Small intestine (tissue), 7 donors: ENCODE results near the gene C1S. TPM values are rescaled to one million over a fixed set of nuclear protein-coding genes. Genes with fewer than 3 reads are reported as not detected.

ENCODE experiments used
- DNase-seq, 2 donors: peaks; one replicate each; pipeline versions ENCODE4 v3.0.0 to v3.0.0-alpha.2; 2013
- FAIRE-seq: peaks from 2 replicates; lab custom pipeline; 2012; peaks lifted over from hg19 to GRCh38; lab: Jason Lieb, UNC
- H3K27ac ChIP-seq, 3 donors: one replicate each; pipeline ENCODE4 v1.5.1; 2013; ENCODE audit warnings: low read length in 2 of 3, mild to moderate bottlenecking in 2 of 3, control low read depth in 1 of 3, inconsistent platforms in 1 of 3, low read depth in 1 of 3, moderate library complexity in 1 of 3
- H3K27me3 ChIP-seq, 3 donors: one replicate each; pipeline ENCODE4 v1.6.1; 2013; ENCODE audit warnings: low read length in 3 of 3, inconsistent platforms in 1 of 3; ENCODE audit not compliant: control insufficient read depth in 3 of 3, insufficient read depth in 3 of 3
- H3K36me3 ChIP-seq, 3 donors: one replicate each; pipeline ENCODE4 v1.6.1; 2013; ENCODE audit warnings: low read length in 3 of 3, inconsistent platforms in 1 of 3, low read depth in 1 of 3, mild to moderate bottlenecking in 1 of 3, moderate library complexity in 1 of 3; ENCODE audit not compliant: control insufficient read depth in 3 of 3, insufficient read depth in 2 of 3
- H3K4me1 ChIP-seq, 3 donors: one replicate each; pipeline ENCODE4 v1.6.1; 2013; ENCODE audit warnings: low read length in 2 of 3, inconsistent platforms in 1 of 3, low read depth in 1 of 3, mild to moderate bottlenecking in 1 of 3, moderate library complexity in 1 of 3; ENCODE audit not compliant: control insufficient read depth in 3 of 3, insufficient read depth in 2 of 3
- H3K4me3 ChIP-seq, 3 donors: one replicate each; pipeline ENCODE4 v1.5.1; 2013; ENCODE audit warnings: low read length in 3 of 3, control low read depth in 1 of 3, inconsistent platforms in 1 of 3, low read depth in 1 of 3, mild to moderate bottlenecking in 1 of 3, moderate library complexity in 1 of 3
- H3K9me3 ChIP-seq, 2 donors: one replicate each; pipeline ENCODE4 v1.6.1; 2013; ENCODE audit warnings: low read depth in 1 of 2, low read length in 1 of 2; ENCODE audit not compliant: control insufficient read depth in 2 of 2, insufficient read depth in 1 of 2
- WGBS, 3 donors: extraction: QIAGEN DNeasy Blood & Tissue Kit; methylation state at CpG; one replicate each; pipeline ENCODE4 v1.1.7; 2013; 5-methylcytosine and 5-hydroxymethylcytosine counted together
- polyA plus RNA-seq, 4 donors: library from polyadenylated mRNA; stranded (reverse) in 3 of 4; unstranded in 1 of 4; fragments of 200-250 nt in 3 of 4; fragments of 120-200 nt in 1 of 4; gene quantifications; one replicate each; pipeline versions ENCODE4 v1.2.1 to v1.2.3, GENCODE V29; 2013
- donor health status: healthy with polysubstance abuse.
- donor health status: control.
- donor health status: control.
- donor health status: Bipolar disorder and iron deficiency.
- donor health status: healthy.

Gene C1S
- polyA plus RNA-seq, 4 donors = 4.7 to 196 (median 35.0) TPM

GRCh38 chr12:7017870-7018349 lies 42.6 kb upstream of the C1S start:
- H3K27ac ChIP-seq = peak overlapping the region; percentile 74 to 97 (median 96)
- H3K4me3 ChIP-seq = peak overlapping the region; percentile 55 to 95 (median 69)
- WGBS, 3 donors = 0 to 1% (median 1%) methylated on average over 23 to 25 of the region's 25 CpGs
- no peak for FAIRE-seq
- peaks cover 2 to 6% (median 5%) of the 10 kb centered on the region in 3 donors for H3K36me3 ChIP-seq
- H3K4me1 ChIP-seq = peaks cover 4 to 25% (median 8%) of the 10 kb centered on the region in 3 donors
- no peaks in the 10 kb centered on the region for H3K9me3 ChIP-seq
- DNase-seq = peak in 1 of 2 donors; percentile 69
- H3K27me3 ChIP-seq = no peaks in the 10 kb centered on the region

- no peaks in the 10 kb centered on the region for H3K9me3 ChIP-seq
- peak within 1 kb of the TSS; percentile 74 to 97 (median 96) for H3K27ac ChIP-seq
- DNase-seq = peak; percentile 99
- 0 to 1% (median 0%) methylated on average over 64 to 77 of the region's 77 CpGs for WGBS, 3 donors
- peaks cover 0 to 2% (median under 1%) of the 10 kb centered on the region in 3 donors for H3K36me3 ChIP-seq
- no peak for FAIRE-seq
- peak within 1 kb of the TSS; percentile 55 to 95 (median 69) for H3K4me3 ChIP-seq
- no peaks in the 10 kb centered on the region for H3K27me3 ChIP-seq
- H3K4me1 ChIP-seq = peaks cover 2 to 22% (median 4%) of the 10 kb centered on the region in 3 donors
Observed at GRCh38 chr12:7018350-7019042, 42.0 kb upstream of the C1S start, which contains the start of gene LPCAT3. Gene LPCAT3, minus strand, starts transcription at chr12:7018476. Its CDS starts 52 bp downstream, at chr12:7018424.

- FAIRE-seq (no peak), DNase-seq (peak; percentile 20 to 29)
- H3K4me3 ChIP-seq = peak overlapping the region in 2 of 3 donors; percentile 55 to 69
- peaks cover 0 to 2% (median 0%) of the 10 kb centered on the region in 3 donors for H3K36me3 ChIP-seq
- H3K27me3 ChIP-seq = no peaks in the 10 kb centered on the region
- 3 to 13% (median 6%) methylated on average over 6 of the region's 6 CpGs for WGBS, 3 donors
- H3K4me1 ChIP-seq = peaks cover 1 to 22% (median 4%) of the 10 kb centered on the region in 3 donors
- peak overlapping the region; percentile 74 to 97 (median 96) for H3K27ac ChIP-seq
- H3K9me3 ChIP-seq = no peaks in the 10 kb centered on the region
Observed at GRCh38 chr12:7019043-7019569, 41.4 kb upstream of the C1S start.

GRCh38 chr12:7021956-7022355 lies 38.6 kb upstream of the C1S start:
- H3K4me3 ChIP-seq = no peak overlapping the region
- no peak overlapping the region for H3K27ac ChIP-seq
- H3K9me3 ChIP-seq = no peaks in the 10 kb centered on the region
- DNase-seq (no peak), FAIRE-seq (no peak)
- no peaks in the 10 kb centered on the region for H3K36me3 ChIP-seq
- WGBS, 3 donors = 59 to 65% (median 60%) methylated on average over 5 of the region's 5 CpGs
- no peaks in the 10 kb centered on the region for H3K27me3 ChIP-seq
- peaks cover 0 to 10% (median 0%) of the 10 kb centered on the region in 3 donors for H3K4me1 ChIP-seq

- 80 to 85% (median 84%) methylated on average over 3 of the region's 3 CpGs for WGBS, 3 donors
- Histone ChIP-seq H3K36me3 (no peaks in the 10 kb centered on the region), H3K27me3 (no peaks in the 10 kb centered on the region), H3K4me1 (peaks cover 0 to 10% (median 0%) of the 10 kb centered on the region in 3 donors), H3K9me3 (no peaks in the 10 kb centered on the region), H3K27ac (no peak overlapping the region), H3K4me3 (no peak overlapping the region)
- FAIRE-seq = no peak
- no peak for DNase-seq
Observed at GRCh38 chr12:7023114-7023513, 37.4 kb upstream of the C1S start.

- Histone ChIP-seq H3K9me3 (no peaks in the 10 kb centered on the region), H3K4me1 (no peaks in the 10 kb centered on the region), H3K36me3 (no peaks in the 10 kb centered on the region), H3K27me3 (no peaks in the 10 kb centered on the region), H3K4me3 (no peak overlapping the region), H3K27ac (no peak overlapping the region)
- WGBS, 3 donors = 74 to 100% (median 86%) methylated on average over 1 of the region's 1 CpG
- FAIRE-seq (no peak), DNase-seq (no peak)
Observed at GRCh38 chr12:7026854-7027253, 33.7 kb upstream of the C1S start.

GRCh38 chr12:7031306-7031705 lies 29.2 kb upstream of the C1S start:
- Histone ChIP-seq H3K9me3 (no peaks in the 10 kb centered on the region), H3K4me3 (no peak overlapping the region), H3K36me3 (no peaks in the 10 kb centered on the region), H3K27me3 (peaks cover 0 to 3% (median 0%) of the 10 kb centered on the region in 3 donors), H3K4me1 (no peaks in the 10 kb centered on the region), H3K27ac (no peak overlapping the region)
- FAIRE-seq = no peak
- 78 to 82% (median 80%) methylated on average over 6 of the region's 6 CpGs for WGBS, 3 donors
- DNase-seq = no peak

GRCh38 chr12:7032990-7033389 lies 27.5 kb upstream of the C1S start:
- H3K4me1 ChIP-seq = no peaks in the 10 kb centered on the region
- FAIRE-seq (no peak), DNase-seq (no peak)
- no peak overlapping the region for H3K27ac ChIP-seq
- no peaks in the 10 kb centered on the region for H3K36me3 ChIP-seq
- WGBS, 3 donors = 78 to 82% (median 79%) methylated on average over 2 of the region's 2 CpGs
- H3K4me3 ChIP-seq = no peak overlapping the region
- peaks cover 0 to 3% (median 0%) of the 10 kb centered on the region in 3 donors for H3K27me3 ChIP-seq
- H3K9me3 ChIP-seq = no peaks in the 10 kb centered on the region
